GM21717 (cell line): ENCODE results near the gene INHBA.

ENCODE experiments used
- ATAC-seq: cut with Tn5 transposase; IDR thresholded peaks from one replicate; pipeline ENCODE4 v1.9.1; 2021; ENCODE audit warnings: mild to moderate bottlenecking, moderate library complexity; ENCODE audit not compliant: unreplicated experiment

The INHBA gene

DNA sequence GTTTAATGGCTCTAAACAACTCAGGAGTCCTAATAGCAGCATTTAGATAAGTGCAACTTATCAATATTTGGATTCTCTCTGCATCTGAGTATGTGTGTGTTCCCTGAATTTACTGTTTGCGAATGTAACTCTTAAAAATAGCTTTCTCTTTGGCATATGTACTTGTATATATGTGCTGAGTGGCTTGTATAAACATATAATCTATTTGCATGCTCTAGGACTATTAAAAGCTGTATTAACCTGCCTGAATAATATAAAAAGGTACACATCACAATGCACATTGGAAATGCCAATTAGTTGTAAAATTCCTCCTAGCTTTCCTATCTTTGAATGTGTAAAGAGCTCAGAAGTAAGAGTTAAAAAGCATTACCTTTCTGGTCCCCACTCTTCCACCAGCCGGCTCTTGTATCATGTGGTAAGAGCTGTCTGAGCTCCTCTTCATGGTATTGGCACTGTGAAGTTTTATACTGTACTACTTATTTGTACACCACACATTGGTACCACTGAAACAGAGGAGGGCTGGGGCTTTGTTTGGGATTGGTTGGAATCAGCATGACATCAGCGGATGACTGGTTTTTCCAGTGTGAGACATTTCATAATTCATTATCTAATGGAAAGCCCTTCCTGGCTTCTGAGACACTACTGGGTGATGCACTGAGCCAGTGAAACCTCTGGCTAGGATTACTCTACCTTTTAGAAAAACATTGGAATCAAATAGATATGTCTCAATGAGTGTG, at the start of gene INHBA:
INHBA (minus strand) TSS at position 456 of the 737 bp plus-strand sequence. CDS start 2,716 bp downstream, outside the sequence.
- no peak for ATAC-seq

DNA sequence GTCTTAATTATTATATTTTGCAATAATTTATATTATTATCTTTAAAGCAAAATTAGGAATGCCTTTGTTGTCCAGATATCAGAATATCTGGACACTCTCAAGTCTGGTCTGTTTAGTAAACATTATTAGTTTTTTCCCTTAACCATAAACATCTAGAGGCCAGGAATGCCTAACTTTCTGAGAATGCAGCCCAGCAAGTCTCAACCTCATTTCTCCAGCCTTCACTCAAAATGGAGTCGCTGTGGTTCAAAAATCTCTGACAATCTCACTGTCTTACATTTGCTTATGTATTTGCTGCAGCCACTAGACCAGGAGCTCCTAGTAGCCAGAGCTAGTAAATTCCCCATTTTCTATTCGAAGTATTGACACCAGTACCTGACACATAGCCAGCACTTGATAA, 49.7 kb upstream of the INHBA start:
- no peak for ATAC-seq

DNA sequence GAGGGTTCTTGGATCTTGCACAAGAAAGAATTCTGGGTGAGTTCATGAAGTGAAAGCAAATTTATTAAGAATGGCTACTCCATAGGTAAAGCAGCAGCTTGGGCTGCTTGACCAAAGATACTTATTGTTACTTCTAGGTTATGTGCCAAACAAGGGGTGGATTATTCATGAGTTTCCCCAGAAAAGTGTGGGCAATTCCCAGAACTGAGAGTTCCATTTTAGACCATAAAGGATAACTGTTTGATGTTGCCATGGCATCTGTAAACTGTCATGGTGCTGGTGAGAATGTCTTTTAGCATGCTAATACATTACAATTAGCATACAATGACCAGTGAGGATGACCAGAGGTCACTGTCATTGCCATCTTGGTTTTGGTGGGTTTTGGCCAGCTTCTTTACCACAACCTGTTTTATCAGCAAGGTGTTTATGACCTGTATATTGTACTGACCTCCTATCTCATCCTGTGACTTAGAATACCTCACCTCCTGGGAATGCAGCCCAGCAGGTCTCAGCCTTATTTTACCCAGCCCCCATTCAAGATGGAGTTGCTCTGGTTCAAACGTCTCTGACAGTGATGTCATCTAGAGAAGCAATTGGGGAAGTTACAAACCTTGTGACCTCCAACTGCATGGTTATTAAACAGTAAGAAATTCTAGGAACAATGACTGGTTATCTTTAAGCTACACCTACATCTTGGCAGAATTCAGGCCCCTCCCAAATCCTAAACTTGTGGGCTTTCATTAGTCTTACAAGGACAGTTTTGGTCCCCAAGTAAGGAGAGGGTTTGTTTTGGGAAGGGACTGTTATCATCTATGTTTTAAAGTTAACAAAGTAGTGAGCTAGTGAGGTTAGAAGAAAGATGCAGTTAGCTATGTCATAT, 48.0 kb upstream of the INHBA start:
- ATAC-seq, result no peak

DNA sequence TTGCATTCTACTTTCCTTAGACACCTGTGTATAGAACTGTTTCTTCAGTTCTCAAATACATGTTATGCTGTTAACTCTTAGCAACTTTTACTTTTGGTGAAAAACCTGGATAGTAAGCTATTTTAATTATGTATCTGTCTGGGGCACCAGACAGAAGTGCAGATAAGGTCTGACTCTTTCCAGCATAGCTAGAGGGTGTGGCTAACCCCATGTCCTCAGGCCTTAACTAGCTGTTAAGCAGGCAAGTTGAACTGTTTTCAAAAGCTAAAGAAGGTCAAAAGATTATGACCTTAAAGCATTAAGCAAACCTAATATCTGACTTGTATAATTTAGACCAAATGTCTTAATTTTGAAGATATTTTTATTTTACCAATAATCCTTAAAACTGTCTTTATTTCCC, 45.1 kb upstream of the INHBA start:
- ATAC-seq, result no peak

DNA sequence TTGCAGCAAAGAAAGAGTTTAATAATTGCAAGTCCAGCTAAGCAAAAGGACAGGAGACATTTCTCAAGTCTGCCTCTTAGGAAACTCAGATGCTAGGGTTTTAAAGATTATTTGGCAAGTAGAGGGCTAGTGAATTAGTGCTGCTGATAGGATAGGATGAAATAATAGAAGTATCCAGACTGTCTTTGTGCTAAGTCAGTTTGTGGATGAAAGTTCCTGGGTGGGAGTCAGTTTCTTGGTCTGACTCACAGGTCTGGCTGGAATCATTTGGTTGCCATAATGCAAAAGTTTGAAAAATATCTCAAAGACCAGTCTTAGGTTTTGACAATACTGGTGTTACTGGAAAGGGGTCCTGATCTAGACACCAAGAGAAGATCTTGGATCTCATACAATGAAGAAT, 42.6 kb upstream of the INHBA start:
- no peak for ATAC-seq

DNA sequence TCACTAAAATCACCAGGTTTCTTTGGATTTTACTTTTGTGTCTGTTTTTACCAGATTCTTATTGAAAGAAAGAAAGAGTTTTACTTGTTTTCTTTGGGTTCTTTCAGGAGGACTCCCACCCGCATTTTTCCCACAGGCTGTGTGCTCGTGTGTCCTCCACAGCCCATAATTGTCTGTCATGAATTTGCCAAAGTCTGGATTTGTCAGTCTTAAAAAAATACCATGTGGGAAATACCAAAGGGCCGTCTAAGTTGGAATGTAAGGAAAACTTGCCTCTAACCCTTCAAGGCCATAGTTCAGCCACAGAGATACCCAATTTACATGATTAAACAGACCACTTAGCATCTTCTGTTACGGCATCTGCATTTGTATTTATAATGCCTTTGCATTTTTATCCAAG, 41.3 kb upstream of the INHBA start:
- ATAC-seq, result no peak

DNA sequence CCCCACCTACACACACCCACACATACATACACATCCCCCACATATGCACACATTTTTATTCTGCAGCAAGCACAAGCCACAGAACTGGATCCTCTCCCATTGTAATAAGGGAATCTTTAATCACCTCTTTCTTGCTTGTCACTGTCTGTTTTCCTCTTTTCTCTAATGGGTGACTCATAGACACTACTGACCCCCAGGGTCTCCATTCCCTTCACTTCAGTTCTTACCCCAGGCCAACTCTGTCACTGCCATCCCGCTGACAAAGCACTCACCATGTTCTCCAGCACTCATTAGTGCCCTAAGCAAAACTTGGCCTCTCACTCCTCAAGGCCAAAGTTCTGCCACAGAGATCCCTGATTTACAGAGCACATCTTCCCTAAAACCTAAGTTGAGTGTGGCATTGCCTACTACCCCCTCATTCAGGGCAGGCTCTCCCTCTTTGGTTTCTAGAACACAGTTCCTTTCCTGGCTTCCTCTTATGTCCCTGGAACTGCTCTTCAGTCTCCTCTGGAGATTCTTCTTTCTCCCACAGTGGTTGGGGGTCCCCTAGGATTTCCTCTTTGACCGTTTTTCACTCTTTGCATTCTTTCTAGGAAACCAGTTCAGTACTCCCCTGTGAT, 39.6 kb upstream of the INHBA start:
- no peak for ATAC-seq

DNA sequence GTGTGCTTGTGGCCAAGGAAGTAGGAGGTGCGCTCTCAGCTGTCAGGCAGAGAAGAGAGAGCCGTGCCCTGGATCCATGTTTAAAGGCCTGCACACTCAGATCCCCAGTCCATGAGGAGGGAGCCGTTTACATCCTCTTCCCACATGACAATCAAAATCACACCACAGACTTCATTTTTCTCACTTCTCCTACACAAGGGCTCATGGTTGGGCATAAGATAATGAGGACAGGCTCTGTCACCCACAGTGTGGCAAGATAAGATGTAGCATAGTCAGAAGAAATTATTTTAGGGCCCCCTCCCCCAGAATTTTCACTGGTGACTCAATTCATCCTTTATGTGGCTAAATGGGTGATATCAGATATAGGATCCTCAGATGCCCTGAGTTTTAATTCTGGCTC, 35.9 kb upstream of the INHBA start:
- no peak for ATAC-seq

DNA sequence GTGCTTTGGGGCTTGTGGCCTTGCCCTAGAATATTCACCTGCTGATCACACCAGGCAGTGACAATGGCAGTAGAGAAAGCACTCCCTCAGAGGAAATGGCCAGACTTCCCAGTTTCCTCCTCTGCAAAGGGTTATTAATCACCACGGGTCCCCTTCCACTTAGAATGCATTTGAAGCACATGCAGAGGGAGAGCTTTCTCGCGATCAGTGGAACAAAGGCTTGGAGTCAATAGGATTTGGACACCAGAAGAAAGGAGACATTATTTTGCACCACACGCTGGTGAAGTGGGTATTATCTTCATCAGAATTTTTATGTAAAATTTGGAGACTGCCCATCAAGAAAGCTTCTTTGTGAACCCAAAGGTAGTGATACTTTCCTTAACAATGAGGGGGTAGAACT, 35.4 kb upstream of the INHBA start:
- ATAC-seq, result no peak

DNA sequence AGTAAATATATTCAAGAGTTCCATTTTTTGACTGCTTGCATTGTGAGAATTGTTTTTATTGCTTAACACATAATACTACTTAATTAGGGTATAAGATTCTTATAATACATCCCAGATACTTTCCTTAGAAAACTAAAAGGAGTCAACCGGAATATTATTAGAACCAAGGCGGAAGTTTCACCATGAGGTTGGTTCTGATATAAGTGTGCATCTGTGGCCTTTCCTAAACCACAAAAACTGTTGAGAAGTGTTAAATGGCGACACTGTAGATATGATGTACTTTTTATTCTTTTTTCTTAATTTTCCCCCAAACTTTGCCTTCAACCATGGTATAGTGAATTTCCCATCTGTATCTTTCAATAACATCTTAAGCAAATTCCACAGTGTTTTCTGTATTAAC, 32.3 kb upstream of the INHBA start:
- no peak for ATAC-seq

DNA sequence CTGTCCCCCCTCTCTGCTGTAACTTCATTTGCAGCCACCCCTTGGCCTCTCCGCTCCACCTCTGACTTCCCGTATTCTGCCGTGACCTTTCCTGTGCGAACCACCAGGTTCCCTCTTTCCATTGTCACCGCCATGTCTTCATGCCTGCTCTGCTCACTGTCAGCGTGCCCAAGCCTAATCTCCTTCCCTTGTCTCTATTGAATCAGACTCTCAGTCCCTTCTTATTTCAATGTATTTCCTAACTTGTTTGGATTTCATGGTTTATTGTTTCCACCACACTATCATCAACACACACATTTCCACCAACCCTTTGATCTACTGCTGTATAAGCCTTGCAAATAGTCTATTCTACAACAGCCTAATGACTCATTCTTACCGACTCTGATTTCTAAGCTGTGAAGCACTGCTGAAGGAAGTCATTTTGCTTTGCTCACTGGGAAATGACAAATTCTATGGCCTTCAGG, 30.0 kb upstream of the INHBA start:
- ATAC-seq, result no peak

DNA sequence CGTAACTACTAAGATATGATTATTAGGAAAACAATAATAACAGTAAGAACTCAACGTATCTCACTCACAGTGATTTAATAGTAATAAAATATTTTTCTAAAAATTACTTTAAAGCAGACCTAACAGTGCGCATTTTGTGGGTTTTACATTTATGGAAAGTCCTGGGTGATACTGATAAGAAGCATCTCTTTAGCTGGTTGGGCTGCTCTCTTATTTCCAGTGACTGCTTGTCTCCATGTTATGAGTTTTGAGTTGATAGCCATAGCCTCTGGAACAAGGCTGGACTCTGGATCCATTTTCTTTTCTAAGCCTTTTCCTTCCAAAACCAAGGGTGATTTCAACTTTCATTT, 29.5 kb upstream of the INHBA start:
- no peak for ATAC-seq

DNA sequence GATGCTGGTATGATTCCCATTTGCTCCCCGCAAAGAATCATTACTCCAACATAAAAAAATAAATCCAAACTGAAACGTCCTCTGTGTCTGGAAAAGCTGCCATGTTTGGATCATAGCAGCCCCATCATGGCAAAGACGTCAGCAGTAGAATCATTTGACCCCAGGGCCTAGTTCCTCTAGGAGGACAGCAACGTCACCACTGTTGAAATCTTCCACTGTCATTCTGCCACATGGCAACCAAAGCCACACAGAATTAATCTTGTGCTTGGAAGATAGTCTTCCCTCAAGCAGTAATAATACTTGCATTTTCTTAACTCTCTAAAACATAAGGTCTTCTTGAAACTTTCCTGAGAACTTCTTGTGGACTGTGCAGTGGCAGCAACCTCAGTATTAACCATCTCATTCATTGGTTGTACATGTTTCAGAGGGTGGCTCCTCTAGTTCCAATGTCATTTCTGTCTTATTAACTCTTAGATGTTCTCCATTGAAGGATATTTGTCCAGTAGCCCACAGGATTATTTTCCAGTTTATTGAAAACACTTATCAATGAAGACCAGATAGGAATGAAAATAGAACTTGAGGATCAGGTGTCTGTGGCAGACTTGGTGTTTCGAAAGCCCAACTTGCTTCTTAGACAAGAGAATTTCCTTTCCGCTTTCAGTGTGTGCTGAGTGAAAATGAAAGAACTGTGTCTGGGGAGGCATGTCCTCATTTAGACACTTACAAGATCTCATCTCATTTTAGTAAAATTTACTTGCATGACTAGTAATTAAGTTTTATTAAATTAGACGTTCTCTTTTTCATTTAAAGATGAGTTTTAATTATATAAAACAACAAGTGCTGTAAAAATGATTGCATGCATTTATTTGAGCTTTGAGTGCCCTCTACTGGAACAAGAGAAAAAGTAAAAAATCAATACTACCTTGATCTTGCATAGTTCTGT, 28.9 kb upstream of the INHBA start:
- peak; percentile 98 for ATAC-seq

DNA sequence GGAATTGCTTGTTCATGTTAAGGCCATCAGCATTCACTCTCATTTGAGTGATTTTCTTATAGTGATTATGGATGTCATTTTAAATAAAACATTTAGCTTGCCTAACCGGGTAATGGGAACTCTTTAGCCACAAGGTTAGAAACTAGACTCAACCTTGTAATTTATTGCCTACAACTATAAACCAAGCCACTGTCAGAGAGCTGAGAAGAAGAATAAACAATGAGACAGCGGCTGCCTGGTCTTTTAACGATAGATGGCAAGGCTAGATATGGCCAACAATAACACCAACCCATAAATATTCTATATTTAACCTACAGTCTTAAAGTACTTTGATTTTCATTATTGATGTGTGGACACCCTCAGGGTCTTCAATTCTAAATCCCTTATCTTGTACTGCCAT, 27.8 kb upstream of the INHBA start:
- no peak for ATAC-seq

DNA sequence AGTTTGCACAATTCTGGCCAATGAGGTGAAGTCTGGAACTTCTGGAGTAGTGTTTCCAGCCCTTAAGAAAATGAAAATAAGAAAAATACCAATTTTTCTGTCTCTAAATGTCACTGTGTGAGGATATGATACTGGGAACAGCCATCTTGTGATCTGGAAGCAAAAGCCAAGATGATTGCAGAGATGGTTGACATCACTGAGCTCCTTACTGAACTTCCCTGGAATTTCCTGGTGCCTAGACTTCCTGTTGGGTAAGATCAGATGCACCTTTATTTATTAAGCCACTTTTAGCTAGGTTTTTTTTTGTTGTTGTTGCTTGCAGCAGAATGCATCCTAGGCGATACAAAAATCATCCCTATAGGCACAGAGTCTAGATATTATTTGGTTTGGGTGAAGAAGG, 27.3 kb upstream of the INHBA start:
- no peak for ATAC-seq

DNA sequence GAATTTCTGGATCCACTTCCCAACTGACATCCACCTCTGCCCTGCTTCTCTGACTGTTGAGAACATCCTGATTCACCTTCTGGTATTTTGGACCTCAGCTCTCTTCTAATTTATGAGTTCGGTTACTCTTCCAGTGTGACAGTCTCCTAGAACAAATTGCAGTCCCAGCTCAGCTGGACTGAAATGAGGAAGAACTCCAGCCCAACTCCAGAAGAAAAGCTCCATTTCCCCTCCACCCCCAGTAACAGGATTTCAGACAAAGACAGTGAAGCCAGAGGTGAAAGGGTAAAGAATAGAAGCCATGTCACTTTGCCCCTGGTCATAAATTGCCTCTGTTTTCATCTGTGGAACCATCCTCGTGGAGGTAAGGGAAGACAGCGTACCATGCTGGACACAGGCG, 26.2 kb upstream of the INHBA start:
- no peak for ATAC-seq

DNA sequence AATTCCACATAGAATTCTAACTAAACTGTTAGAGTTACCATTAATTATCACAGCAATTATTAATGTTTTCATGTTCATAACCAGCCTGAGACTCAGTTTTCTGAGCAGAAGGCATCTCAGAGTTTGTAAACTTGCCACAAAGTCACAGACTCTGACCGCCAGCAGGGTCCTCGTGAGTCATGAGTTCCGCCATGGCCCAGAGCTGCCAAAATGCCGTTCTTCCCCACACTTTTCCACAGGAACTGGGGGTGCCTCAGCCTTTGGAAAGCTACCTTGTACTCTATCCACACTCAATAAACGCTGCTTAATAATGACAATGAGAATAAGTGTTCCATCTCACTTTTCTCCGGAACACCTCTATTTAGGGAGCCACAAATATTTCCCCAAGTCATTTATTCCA, 22.1 kb upstream of the INHBA start:
- no peak for ATAC-seq

DNA sequence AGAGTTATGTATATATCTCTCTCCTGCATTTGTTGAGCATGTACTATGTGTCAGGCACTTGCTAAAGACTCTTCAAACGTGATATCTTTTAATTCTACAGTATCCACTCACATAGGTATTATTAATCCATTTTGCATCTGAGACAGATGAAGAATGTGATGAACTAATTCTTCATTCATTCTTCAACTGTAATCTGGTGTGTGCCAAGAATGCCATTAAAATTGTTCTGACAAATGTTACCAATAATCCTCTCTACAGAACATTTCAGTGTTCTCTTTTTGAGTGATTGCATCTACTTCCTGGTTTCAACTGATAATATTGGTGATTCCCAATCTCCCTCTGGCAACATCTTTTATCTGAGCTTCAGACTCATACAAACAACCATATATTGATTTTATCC, 18.0 kb upstream of the INHBA start:
- no peak for ATAC-seq

DNA sequence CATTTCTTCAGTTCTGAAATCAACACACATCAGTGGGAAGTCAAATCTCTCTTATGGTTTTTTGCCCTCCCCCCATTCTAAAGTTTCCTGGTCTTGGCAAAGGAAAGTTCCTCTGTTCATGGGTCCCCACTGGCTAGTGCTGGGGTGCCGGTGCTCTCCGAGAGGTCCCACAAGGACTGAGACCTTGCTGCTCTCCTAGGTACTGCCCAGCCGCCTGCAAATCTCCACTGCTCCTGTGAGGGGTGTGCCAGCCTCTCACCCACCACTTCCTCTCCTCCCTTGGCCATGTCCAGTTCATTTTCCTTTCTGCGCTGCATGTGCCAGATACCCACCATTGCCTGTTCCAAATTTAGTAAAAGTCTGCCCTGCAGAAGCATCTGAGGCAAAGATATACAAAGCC, 17.2 kb upstream of the INHBA start:
- no peak for ATAC-seq

DNA sequence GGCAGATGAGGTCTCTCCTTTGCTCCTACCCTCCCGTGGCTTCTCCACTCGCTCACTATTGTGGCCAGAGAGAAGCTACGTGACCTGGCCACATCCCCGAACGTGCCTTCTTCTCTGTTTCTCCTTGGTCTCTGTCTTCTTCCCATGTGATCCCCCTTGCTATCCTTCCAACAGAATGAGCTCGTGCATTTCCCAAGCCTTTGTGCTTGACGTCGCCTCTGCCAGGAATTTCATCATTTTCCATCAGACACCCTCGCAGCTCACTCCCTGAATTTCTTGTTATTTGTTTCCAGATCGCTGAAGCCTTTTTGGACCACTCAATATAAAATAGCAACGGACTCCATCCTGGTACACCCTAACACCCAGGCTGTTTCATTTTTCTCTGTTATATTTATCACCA, 13.8 kb upstream of the INHBA start:
- no peak for ATAC-seq

DNA sequence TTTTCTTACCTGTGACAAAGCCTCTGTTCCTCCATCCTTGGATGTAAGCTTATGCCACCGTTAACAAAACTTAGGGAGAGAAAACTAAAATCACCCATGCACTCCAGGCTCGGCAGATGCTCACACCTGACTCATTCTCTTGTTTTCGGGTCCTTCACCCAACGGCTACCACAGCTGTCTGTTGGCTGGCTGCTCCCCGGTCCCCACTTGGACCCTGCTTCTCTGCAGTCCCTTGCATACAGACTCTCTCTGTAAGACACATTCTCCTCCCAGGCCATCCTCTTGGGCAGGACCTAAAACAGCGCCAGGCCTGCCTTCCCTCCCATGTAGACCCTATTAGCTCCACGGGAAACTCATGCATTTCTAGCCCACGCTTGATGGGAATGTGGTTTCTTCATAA, 12.1 kb upstream of the INHBA start:
- no peak for ATAC-seq
